GM10847 (cell line): Measurements from ENCODE around the gene DIDO1.

ENCODE experiments used
- POLR2A ChIP-seq: IDR thresholded peaks from 2 replicates; pipeline ENCODE4 v1.6.1; 2011; ENCODE audit not compliant: insufficient read length; ENCODE audit errors: extremely low read depth

DIDO1 gene

DNA sequence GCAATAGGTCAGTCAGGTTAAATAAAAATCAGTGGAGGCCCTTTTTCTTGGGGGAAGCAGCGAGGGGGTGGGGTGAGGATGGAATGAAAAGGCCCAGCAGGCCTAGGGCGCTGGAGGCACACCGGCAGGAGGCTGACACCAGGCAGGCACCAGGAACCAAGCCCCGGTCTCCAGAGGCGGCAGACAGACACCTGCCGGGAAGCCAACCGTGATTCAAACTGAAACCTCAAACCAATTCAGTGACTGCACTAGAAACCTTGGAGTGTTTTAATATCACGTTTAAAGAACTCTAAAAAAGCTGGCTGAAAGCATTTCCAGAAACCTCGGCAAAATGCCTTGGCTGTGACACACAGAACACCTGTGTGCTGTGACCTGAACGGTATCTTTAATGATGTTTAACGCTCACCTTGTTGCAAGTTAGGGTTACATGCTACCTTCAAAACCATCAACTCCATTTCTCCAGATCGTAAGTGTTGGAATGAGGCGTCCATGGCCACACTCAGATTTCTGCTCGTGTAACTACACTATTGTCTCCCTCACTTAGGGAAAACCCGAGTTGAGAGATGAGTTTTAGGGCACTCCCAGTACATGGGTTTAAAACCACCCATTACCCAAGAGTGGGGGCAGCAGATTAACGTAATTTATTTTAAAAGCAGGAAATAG is 27.2 kb downstream of the DIDO1 start:
- no peak for TF ChIP-seq POLR2A

DNA sequence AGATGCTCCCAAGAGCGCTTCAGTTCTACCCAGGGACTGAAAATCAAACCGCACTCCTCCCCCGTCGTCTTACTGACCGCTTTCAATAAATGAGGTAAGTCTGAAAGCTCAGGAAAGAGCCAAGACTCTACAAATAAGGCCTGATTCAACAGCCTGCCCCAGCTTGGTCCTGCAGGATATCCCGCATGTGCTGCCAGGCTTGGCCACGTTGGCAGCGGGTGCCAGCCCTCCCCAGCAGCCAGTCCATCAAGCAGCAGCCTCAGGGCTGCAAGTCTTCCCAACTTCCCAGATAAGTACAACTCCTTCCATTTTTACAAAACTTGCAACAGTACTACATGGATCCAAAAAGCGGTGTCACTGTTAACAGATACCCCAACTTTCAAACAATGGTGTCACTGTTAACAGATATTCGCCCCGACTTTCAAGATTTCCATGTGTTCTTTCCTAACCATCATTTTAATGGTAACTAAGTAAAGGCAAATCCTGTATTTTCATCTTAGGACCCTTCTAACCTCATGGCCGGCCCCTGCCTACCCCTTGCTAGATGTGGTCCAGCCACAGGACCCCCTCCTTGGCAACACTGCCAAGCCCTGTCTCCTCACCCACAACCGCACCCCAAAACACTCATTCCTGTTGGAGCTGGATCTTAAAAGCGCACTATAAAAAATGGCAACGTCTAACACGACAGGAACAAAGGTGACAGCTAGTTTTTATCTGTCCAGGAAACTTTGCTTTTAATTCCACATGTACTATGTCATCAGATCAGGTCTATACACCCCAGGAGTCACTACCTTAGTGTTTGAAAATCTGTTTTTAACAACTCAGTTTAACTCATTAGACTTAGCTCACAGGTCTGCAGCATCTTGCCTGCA is 28.0 kb downstream of the DIDO1 start:
- TF ChIP-seq POLR2A = no peak

DNA sequence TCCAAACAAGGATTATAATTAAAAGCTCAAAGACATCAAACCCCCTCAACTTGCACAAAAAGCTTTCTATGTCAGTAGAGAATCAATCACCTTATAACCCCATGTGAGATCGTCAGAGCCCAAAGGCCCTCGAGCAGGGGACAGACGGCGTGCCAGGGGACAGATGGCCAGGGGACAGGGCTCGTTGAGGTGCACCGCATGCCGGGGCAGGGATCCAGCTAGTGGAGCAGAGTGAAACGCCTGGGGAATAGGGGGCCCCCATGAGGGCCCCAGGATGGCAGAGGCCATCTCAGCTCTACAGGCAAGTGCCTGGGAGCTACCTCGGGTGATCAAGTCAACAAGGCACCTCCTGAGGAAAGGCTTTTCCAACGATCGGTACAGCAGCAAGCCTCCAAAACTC is 28.6 kb downstream of the DIDO1 start:
- TF ChIP-seq POLR2A = no peak

DNA sequence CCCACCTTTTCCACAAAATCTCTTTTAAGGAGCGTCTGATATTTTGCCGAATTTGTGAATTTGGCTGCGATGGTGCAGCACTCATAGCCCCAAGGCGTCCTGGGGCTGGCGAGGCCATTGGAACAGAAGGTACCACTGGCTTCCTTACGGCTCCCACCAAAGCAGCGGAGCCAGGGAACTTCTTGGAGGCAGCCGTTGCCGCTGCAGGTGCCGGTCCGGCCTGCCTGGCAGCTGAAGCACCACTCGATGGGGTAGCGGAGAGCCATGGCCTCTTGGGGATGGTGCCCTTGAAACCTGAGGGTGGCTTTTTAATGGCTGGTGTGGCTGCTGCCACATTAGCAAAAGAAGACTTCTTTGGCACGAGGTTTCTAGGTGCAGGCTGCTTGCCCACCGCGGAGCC is 29.8 kb downstream of the DIDO1 start:
- no peak for TF ChIP-seq POLR2A

DNA sequence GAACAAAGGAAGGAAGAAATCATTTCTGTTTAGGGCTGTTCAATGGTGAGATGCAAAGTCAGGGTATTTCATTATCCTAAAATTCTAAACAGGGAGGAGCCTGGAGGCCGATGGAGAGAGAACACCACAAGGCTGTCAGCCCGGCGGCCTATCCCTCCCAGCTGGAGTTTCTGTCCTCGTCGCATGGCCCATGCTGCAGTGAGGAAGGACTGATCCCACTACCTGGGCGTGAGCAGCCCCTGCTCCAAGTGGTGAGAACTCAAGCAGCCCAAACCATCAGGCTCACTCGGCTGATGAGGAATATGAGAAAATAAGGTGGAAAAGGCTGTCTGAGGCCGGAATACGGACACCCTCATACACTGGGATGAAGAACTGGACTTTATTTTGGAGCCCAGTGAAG is 30.8 kb downstream of the DIDO1 start:
- TF ChIP-seq POLR2A = no peak

DNA sequence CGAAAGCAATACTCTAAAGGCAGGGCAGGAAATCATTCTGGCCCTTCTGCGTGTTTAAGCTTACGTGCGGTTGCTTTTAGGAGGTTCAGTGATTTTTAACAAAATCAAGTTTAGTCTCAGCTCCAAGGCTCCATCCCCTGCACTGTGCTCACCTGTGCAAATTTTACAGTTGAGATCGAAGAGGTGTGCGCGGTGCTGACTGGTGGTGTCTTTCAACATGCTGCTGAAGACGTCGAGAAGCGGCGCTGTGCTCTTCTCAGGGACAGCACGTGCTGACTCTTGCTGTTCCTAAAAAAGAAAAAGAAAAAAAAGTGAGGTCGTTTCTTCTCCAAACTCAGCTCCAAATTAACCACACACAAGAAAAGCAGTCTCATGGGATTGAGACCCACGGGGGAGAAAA is 32.0 kb downstream of the DIDO1 start:
- TF ChIP-seq POLR2A = no peak

DNA sequence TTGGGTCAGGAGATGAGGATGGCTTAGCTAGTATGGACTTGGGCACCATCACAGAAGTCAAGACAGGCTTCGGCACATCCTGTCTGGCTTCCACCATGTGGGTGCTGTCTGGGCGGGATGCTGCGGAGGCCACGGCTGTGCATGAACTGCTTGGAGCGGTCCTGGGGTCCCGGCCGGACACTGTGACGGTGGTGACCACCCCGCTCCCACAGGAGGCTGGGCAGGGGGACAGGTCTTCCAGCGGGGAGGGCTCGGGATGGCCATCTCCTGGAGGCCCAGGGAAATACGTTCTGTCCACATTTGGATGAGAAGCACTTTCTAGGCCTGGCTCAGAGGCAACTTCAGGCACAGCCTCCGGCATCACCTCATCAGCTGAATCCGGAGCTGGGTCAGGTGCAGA is 32.6 kb downstream of the DIDO1 start:
- TF ChIP-seq POLR2A = no peak

DNA sequence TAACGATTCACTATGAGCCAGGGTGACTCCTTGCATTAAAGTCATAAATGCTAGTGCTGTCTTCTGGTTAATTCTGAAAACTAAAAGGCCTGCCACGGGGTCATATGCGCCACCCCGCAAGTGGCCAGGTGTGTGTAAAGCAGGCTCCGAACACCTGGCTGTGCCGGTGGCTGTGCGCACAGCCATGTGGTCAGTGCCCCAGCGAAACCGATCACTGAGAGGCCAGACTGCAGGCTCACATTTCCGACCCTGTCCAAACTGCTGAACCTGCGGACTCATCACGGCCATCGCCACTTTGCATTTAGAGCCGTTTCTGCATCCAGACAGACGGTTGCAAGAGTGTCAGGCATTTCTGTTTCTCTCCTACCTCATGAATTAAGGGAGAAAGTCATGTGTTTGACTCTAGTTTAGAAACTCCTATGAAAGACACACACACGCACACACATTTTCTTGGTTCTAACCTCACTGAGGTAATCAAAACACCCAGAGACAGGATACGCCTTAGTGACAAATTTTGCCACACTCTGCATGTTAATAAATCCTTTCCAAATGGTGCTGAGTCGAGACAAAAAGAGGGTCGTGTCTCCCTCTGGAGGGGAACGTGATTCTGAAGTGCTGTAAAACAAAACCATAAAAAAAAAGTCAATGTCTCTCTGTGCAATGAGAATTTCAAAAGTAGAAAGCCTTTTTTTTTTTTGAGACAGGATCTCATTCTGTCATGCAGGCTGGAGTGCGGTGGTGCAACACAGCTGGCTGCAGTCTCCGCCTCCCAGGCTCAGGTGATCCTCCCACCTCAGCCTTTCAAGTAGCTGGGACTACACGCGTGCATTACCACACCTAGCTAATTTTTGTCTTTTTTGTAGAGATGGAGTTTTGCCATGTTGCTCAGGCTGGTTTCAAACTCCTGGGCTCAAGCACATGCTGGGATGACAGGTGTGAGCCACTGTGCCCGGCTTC is 33.7 kb downstream of the DIDO1 start:
- no peak for TF ChIP-seq POLR2A

DNA sequence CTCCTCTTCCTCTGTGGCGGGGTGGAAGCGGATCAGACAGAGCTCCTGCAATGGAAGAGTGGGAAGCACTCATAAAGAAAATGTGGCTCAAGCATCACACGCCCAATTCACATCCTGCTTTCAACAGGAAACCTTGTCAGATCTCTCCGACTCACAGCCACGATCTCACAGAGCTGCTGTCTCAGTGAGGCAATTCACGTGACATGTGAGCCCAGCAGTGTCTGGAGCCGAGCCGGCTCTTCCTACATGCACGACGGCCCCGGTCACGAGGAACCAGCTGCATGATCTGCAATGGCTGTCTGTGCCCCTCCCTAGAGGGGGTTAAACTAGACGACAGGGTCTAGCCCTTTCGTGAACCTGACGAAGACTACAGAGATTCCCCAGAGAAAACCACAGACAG is 35.2 kb downstream of the DIDO1 start:
- TF ChIP-seq POLR2A = no peak

DNA sequence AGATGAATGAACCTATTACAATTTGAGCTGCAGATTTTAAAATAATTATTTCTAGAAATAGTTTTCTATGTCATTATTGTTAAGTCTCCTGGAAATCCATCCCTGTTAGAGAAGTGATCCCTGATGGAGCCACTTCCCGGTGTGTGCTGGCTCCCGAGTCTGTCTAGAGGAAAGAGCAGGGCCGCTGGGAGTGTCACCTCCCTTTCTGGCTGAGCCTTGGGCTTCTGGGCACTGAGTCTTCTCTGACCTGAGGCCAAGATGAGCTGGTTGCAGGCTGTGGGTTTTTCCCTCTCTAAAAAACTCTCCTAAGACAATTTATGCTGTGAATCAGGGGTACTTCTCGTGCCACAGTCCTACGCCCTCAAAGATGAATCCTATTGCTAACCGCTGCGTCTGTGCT is 35.9 kb downstream of the DIDO1 start:
- no peak for TF ChIP-seq POLR2A

DNA sequence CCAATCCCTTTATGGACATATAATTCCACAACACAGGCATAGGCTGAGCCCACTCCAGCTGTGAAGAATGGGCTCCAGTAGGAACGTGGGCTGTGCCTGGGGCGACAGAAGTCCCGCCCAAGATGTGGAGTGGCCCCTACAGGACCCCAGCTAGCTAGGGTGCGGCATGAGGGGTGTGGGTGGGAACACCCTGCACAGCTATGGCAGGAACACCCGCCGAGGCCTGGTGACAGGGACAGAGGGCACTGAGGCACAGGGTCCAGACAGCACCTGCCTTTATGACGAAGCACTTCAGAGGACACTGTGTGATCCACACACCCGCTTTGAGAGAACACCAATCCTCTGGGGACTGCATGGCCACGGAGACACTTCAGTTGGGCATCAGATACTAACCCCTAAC is 36.4 kb downstream of the DIDO1 start:
- TF ChIP-seq POLR2A = no peak

DNA sequence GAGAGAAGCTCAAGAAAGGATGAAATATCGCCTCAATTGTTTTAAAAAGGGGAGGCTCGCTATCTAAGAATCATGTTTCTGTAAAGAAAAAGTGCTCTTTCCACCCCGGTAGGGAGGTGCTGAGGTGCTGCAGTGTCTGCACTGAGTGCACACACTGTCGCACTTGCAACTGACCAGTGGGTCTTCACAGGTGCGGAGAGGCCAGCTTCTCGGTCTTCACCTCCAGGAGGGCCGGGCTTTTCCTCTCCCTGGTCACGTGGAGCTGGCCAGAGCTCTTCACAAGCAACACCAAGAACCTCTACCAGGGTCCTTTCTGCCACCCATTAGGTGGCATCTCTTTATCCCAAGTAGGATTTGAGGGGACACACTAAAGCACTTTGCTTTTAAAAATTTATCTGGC is 36.9 kb downstream of the DIDO1 start:
- TF ChIP-seq POLR2A = no peak

DNA sequence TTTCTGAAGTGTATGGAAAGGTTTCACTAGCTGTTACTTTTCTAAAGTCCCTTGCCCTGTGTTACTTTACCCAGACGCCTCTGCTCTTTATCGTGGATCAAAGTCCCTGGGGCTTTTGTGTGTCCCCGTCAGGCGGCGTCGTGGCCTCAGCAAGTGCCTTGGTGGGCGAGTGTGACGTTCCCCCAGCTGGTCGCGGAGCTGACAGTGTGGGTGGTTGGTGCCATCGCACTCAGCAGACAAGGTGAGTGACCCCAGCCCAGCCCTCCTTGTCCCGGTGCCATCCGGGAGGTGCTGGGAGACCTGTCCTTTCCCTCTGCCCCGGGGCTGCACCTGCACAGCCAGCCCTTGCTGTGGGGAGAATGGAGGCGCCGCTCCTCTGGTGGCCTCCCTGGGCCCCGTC is 37.4 kb downstream of the DIDO1 start:
- no peak for TF ChIP-seq POLR2A

DNA sequence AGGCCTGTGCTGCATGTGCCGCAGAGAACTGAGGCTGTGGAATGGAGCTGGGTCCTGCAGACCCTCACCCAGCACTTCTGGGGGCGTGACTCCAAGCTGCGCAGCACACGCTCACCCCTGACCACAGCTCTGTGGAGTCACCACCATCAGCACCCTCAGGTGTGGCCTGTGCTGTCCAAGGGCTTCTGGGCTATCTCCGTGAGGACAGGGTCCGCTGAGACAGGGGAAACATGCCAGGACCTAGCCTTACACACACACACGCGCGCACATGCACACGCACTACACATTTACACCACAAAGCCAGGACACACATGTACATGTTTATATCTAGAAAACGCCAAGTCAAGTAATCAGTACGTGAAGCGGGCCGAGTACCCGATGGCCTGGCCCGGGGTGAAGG is 37.9 kb downstream of the DIDO1 start:
- no peak for TF ChIP-seq POLR2A

DNA sequence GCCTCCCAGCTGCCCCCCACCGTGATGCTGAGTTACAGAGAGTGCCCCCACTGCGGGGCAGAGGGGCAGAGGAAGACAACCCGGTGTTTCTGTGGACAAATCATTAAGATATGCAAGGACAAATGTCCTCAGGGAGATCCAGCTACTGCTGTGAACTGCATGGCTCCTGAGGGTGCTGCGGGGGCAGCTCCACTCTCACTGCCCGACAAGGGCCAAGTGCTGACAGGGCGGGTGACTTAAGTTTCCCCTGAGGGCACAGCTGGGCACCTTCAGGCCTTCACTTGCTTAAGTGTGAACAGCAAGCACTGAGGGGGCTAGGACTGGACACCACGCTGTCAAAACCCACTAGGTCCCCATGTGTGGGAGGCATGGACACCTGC is 38.5 kb downstream of the DIDO1 start:
- no peak for TF ChIP-seq POLR2A
